Measurements from ENCODE around the gene CFAP45.

CFAP45 gene

GRCh38 chr1:159930634-159931033, 30.7 kb upstream of the CFAP45 start:
- TF ChIP-seq CTCF (IDR thresholded peaks at IDR 0.05; ENCODE audit: low read depth, low read length), result no peak
- H3K4me3 ChIP-seq (ENCODE audit: low read depth, low read length), result no peak overlapping the region
- H3K4me1 ChIP-seq, result no peaks in the 10 kb centered on the region
- no peaks in the 10 kb centered on the region for H3K27me3 ChIP-seq
- no peaks in the 10 kb centered on the region for H3K9me3 ChIP-seq
- no peaks in the 10 kb centered on the region for H3K36me3 ChIP-seq
- DNase-seq, result no peak

DNA sequence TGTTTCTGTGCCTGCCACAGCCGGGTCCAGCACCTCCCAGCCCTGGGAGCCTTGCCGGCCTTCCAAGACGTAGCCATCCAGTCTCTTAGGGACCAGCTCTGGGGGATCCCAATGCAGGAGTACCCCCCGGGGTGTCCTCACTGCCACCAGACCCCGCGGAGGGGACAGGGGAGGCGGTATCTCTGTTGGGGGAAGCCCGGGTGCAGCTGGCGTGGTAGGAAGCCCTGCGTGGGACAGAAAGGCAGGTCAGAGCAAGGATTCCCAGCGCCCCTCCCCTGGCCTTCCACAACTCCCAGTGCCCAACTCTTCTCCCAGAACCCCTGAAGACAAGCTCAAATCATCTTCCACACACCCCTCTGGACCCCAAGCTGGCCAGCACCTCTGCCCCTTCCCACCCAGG, 30.3 kb upstream of the CFAP45 start:
- H3K27me3 ChIP-seq, result peaks cover 2% of the 10 kb centered on the region; the same call in 1 of the 2 replicates
- TF ChIP-seq CTCF (IDR thresholded peaks at IDR 0.05; ENCODE audit: low read depth, low read length), result no peak
- no peaks in the 10 kb centered on the region for H3K36me3 ChIP-seq
- no peaks in the 10 kb centered on the region for H3K9me3 ChIP-seq
- no peak overlapping the region for H3K4me3 ChIP-seq (ENCODE audit: low read depth, low read length)
- no peak for DNase-seq
- H3K4me1 ChIP-seq, result no peaks in the 10 kb centered on the region

- no peaks in the 10 kb centered on the region for H3K36me3 ChIP-seq
- no peak overlapping the region for H3K4me3 ChIP-seq (ENCODE audit: low read depth, low read length)
- H3K27me3 ChIP-seq, result peaks cover 8% of the 10 kb centered on the region; the same call in 1 of the 2 replicates
- no peaks in the 10 kb centered on the region for H3K4me1 ChIP-seq
- DNase-seq, result no peak
- H3K9me3 ChIP-seq, result no peaks in the 10 kb centered on the region
- TF ChIP-seq CTCF (IDR thresholded peaks at IDR 0.05; ENCODE audit: low read depth, low read length), result no peak
Observed at GRCh38 chr1:159929155-159930051, 29.4 kb upstream of the CFAP45 start.

DNA sequence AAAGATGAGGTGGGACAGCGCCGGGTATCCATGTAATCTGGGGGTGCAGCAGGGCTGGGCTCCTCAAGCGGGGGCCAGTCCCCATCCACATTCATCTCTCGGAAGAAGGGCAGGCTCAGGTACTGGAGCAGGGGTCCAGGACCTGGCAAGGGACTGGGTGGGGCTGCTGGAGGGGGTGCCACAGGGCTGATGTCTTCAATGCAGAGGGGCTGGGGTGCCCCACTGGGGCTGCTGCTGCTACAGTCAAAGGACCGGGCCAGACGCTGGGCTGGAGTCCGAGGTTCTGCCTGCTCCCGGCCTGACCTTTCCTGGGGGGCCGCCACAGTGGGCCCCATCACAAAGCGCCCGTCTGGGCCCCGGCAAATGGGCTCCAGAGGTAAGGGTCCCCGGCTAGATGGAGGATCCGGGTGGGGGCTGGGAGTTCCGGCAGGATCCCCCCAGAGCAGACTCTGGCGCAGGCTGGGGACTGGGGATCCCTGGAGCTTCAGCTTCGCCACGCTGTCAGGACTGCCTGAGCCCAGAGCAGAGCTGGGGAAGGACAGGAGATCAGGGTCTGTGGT, 28.6 kb upstream of the CFAP45 start:
- H3K36me3 ChIP-seq, result no peaks in the 10 kb centered on the region
- no peaks in the 10 kb centered on the region for H3K4me1 ChIP-seq
- H3K4me3 ChIP-seq (ENCODE audit: low read depth, low read length), result no peak overlapping the region
- no peak for TF ChIP-seq CTCF (IDR thresholded peaks at IDR 0.05; ENCODE audit: low read depth, low read length)
- DNase-seq, result no peak
- H3K27me3 ChIP-seq, result peaks cover 8% of the 10 kb centered on the region; the same call in 1 of the 2 replicates
- no peaks in the 10 kb centered on the region for H3K9me3 ChIP-seq

- DNase-seq, result no peak
- H3K27me3 ChIP-seq, result peaks cover 8% of the 10 kb centered on the region; the same call in 1 of the 2 replicates
- H3K4me1 ChIP-seq, result peaks cover 4% of the 10 kb centered on the region
- H3K36me3 ChIP-seq, result no peaks in the 10 kb centered on the region
- TF ChIP-seq CTCF (IDR thresholded peaks at IDR 0.05; ENCODE audit: low read depth, low read length), result 0 out of 2 replicates have a peak, but pooled peaks have one; percentile 4
- no peaks in the 10 kb centered on the region for H3K9me3 ChIP-seq
- H3K4me3 ChIP-seq (ENCODE audit: low read depth, low read length), result no peak overlapping the region
Observed at GRCh38 chr1:159927849-159928431, 28.0 kb upstream of the CFAP45 start.
